ENCODE results near the gene TNXB.

TNXB gene

DNA sequence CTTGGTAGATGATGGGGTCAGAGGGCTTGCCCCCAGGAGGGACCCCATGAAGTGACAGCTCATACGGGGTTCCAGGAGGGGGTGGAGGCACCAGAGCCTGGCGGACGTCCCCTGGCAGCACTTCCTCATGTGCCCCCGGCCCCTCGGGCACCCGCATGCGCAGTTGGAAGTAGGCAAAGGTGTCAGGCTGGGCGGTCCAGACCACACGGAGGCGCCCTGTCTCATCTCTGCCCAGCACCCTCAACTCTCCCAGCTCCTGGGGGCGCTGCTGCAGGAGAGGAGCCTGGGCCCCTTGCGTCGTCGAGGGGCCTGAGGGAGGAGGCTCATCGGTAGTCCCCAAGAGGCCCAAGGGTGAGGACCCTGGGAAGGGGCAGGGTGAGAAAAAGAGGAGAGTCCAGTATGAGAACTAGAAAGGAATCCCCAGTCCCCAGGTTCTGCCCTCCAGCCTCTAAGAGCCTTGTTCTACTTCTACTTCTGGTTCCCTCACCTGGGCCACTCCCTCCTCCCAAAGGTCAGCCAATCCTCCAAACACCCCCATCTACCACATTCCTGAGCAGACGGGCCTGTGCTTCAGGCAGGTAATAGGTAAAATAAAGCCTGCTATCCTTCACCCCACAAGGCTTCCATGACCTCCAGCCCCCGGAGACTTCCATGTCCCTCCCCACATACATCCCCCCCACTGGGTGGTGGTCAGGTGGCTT lies 23.2 kb downstream of the TNXB start:
- H2BK5ac ChIP-seq (ENCODE audit: low read depth, low read length, poor library complexity, severe bottlenecking): no peak overlapping the region
- H3K14ac ChIP-seq (ENCODE audit: low read length in 2 of 2): peak overlapping the region in 1 of 2 experiments; percentile 41
- H3K27ac ChIP-seq (ENCODE audit: low read length, poor library complexity, severe bottlenecking): no peak overlapping the region
- no peaks in the 10 kb centered on the region for H3K9me3 ChIP-seq (ENCODE audit: control insufficient read depth, low read length)
- H3K79me1 ChIP-seq (replicated peaks; ENCODE audit: low read length, poor library complexity, severe bottlenecking): no peaks in the 10 kb centered on the region
- H3K4me2 ChIP-seq (ENCODE audit: low read length, poor library complexity, severe bottlenecking): no peak overlapping the region
- no peak for DNase-seq
- H4K91ac ChIP-seq (ENCODE audit: low read length): no peak overlapping the region
- H2BK12ac ChIP-seq (ENCODE audit: low read length in 2 of 2): peak overlapping the region; percentile 59 to 96
- H2BK15ac ChIP-seq (ENCODE audit: low read depth, poor library complexity, severe bottlenecking): peak overlapping the region; percentile 44
- H2AK5ac ChIP-seq (ENCODE audit: low read length, severe bottlenecking): no peak overlapping the region
- no peak overlapping the region for H4K8ac ChIP-seq (ENCODE audit: low read length)
- peaks cover 0 to 77% of the 10 kb centered on the region in 2 experiments for H3K27me3 ChIP-seq (ENCODE audit: control insufficient read depth in 1 of 2, insufficient read depth in 1 of 2, low read length in 2 of 2)
- H3K9ac ChIP-seq (ENCODE audit: low read length): no peak overlapping the region
- 90% methylated on average over 16 of the region's 17 CpGs for WGBS
- H3K18ac ChIP-seq (ENCODE audit: low read depth in 1 of 2, low read length in 2 of 2): peak overlapping the region in 1 of 2 experiments; percentile 63
- H3K4me1 ChIP-seq (ENCODE audit: control insufficient read depth, insufficient read depth, low read depth, low read length): peaks cover 35% of the 10 kb centered on the region
- H3K4ac ChIP-seq (ENCODE audit: low read depth in 1 of 2, low read length in 2 of 2): no peak overlapping the region
- H3K23ac ChIP-seq (ENCODE audit: low read length in 2 of 2): no peak overlapping the region
- H2AFZ ChIP-seq (ENCODE audit: low read depth, low read length): no peak overlapping the region
- peaks cover 0 to 78% of the 10 kb centered on the region in 2 experiments for H3K36me3 ChIP-seq (ENCODE audit: control insufficient read depth in 1 of 2, insufficient read depth in 2 of 2, low read depth in 1 of 2, low read length in 2 of 2)
- no peak overlapping the region for H2BK120ac ChIP-seq (ENCODE audit: low read depth, low read length)
- H3K4me3 ChIP-seq (ENCODE audit: insufficient read depth in 1 of 2, low read depth in 1 of 2, low read length in 2 of 2): no peak overlapping the region

DNA sequence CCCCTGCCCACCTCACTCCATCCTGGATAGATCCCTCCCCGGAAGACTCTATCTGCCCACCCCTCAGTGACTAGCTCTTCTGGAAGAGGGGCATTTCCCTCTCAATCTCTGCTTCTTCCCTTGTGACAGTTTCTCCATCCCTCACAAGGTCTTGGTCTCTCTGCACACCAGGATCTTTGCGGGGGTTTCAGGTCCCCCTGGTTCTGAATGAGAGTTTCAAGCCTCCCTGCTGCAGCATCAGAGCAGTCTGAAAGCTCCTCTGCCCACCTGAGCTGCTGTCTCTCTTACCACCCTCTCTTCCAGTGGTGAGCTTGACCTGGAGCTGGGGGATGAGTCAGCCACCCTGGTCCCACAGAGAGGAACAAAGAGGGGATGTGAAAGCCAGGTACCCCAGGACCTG lies 24.4 kb downstream of the TNXB start:
- peak overlapping the region; percentile 9 for H3K9ac ChIP-seq (ENCODE audit: low read length)
- DNase-seq: no peak
- WGBS: 100% methylated on average over 2 of the region's 2 CpGs
- no peak overlapping the region for H2BK120ac ChIP-seq (ENCODE audit: low read depth, low read length)
- H4K8ac ChIP-seq (ENCODE audit: low read length): no peak overlapping the region
- peaks cover 40% of the 10 kb centered on the region for H3K4me1 ChIP-seq (ENCODE audit: control insufficient read depth, insufficient read depth, low read depth, low read length)
- H3K18ac ChIP-seq (ENCODE audit: low read depth in 1 of 2, low read length in 2 of 2): no peak overlapping the region
- H2BK15ac ChIP-seq (ENCODE audit: low read depth, poor library complexity, severe bottlenecking): no peak overlapping the region
- no peak overlapping the region for H3K23ac ChIP-seq (ENCODE audit: low read length in 2 of 2)
- H3K9me3 ChIP-seq (ENCODE audit: control insufficient read depth, low read length): no peaks in the 10 kb centered on the region
- H2AK5ac ChIP-seq (ENCODE audit: low read length, severe bottlenecking): no peak overlapping the region
- H2BK5ac ChIP-seq (ENCODE audit: low read depth, low read length, poor library complexity, severe bottlenecking): no peak overlapping the region
- H4K91ac ChIP-seq (ENCODE audit: low read length): no peak overlapping the region
- H3K27ac ChIP-seq (ENCODE audit: low read length, poor library complexity, severe bottlenecking): no peak overlapping the region
- H3K4me3 ChIP-seq (ENCODE audit: insufficient read depth in 1 of 2, low read depth in 1 of 2, low read length in 2 of 2): no peak overlapping the region
- no peak overlapping the region for H3K14ac ChIP-seq (ENCODE audit: low read length in 2 of 2)
- H3K79me1 ChIP-seq (replicated peaks; ENCODE audit: low read length, poor library complexity, severe bottlenecking): no peaks in the 10 kb centered on the region
- peaks cover 0 to 67% of the 10 kb centered on the region in 2 experiments for H3K27me3 ChIP-seq (ENCODE audit: control insufficient read depth in 1 of 2, insufficient read depth in 1 of 2, low read length in 2 of 2)
- H3K4me2 ChIP-seq (ENCODE audit: low read length, poor library complexity, severe bottlenecking): no peak overlapping the region
- peak overlapping the region in 1 of 2 experiments; percentile 63 for H2BK12ac ChIP-seq (ENCODE audit: low read length in 2 of 2)
- H2AFZ ChIP-seq (ENCODE audit: low read depth, low read length): no peak overlapping the region
- no peak overlapping the region for H3K4ac ChIP-seq (ENCODE audit: low read depth in 1 of 2, low read length in 2 of 2)
- peaks cover 0 to 76% of the 10 kb centered on the region in 2 experiments for H3K36me3 ChIP-seq (ENCODE audit: control insufficient read depth in 1 of 2, insufficient read depth in 2 of 2, low read depth in 1 of 2, low read length in 2 of 2)

DNA sequence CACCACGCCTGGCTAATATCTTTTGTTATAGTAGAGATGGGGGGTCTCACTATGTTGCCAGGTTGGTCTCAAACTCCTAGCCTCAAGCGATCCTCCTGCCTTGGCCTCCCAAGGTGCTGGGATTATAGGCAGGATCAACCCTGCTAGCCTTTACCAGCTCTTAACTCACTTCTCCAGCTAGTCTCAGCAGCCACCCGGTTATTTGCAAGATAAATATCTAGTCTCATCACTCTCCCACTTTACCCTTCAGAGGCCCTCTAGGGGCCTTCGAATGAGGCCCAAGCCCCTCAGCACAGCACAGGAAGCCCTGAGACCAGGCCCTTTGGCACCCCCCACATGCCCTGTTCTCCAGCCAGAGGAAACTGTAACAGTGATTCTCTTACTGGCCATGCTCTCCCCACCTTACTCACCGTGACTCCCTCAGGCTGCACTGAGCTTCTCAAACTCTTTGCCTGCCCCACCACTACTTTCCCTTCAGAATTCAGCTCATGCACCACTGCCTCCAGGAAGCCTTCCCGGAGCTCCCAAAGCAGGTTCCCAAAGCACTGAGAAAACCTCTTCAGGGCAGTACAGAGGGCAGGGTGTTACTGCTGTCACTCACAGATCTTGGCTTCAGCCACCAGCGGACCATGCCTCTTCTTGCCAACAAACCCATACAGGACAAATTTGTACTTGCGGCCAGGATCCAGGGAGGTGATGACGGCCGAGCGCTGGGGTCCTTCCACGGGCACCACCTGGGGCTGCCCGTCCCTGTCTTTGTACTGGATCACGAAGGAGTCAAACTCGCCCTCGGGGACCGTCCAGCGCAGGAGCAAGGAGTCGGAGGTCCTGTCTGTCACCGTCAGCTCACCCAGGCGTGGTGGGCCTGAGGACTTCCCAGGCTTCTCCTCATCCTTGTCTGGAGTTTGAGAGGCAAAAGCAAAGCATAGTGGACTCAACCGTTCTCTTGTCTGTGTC lies 25.0 kb downstream of the TNXB start:
- Histone ChIP-seq H3K36me3 (ENCODE audit: control insufficient read depth in 1 of 2, insufficient read depth in 2 of 2, low read depth in 1 of 2, low read length in 2 of 2) (peaks cover 0 to 75% of the 10 kb centered on the region in 2 experiments), H3K9ac (ENCODE audit: low read length) (peak overlapping the region; percentile 78), H3K4ac (ENCODE audit: low read depth in 1 of 2, low read length in 2 of 2) (no peak overlapping the region), H2AK5ac (ENCODE audit: low read length, severe bottlenecking) (no peak overlapping the region), H3K4me1 (ENCODE audit: control insufficient read depth, insufficient read depth, low read depth, low read length) (peaks cover 46% of the 10 kb centered on the region), H3K4me2 (ENCODE audit: low read length, poor library complexity, severe bottlenecking) (no peak overlapping the region), H4K91ac (ENCODE audit: low read length) (peak overlapping the region; percentile 5), H3K79me1 (replicated peaks; ENCODE audit: low read length, poor library complexity, severe bottlenecking) (no peaks in the 10 kb centered on the region), H4K8ac (ENCODE audit: low read length) (no peak overlapping the region), H2BK15ac (ENCODE audit: low read depth, poor library complexity, severe bottlenecking) (no peak overlapping the region), H2BK5ac (ENCODE audit: low read depth, low read length, poor library complexity, severe bottlenecking) (no peak overlapping the region), H3K27me3 (ENCODE audit: control insufficient read depth in 1 of 2, insufficient read depth in 1 of 2, low read length in 2 of 2) (peaks cover 0 to 65% of the 10 kb centered on the region in 2 experiments), H3K27ac (ENCODE audit: low read length, poor library complexity, severe bottlenecking) (no peak overlapping the region), H2BK12ac (ENCODE audit: low read length in 2 of 2) (peak overlapping the region in 1 of 2 experiments; percentile 70), H3K14ac (ENCODE audit: low read length in 2 of 2) (no peak overlapping the region), H3K4me3 (ENCODE audit: insufficient read depth in 1 of 2, low read depth in 1 of 2, low read length in 2 of 2) (no peak overlapping the region), H3K23ac (ENCODE audit: low read length in 2 of 2) (no peak overlapping the region), H3K9me3 (ENCODE audit: control insufficient read depth, low read length) (no peaks in the 10 kb centered on the region), H2AFZ (ENCODE audit: low read depth, low read length) (no peak overlapping the region), H2BK120ac (ENCODE audit: low read depth, low read length) (no peak overlapping the region), H3K18ac (ENCODE audit: low read depth in 1 of 2, low read length in 2 of 2) (no peak overlapping the region)
- WGBS: 94% methylated on average over 22 of the region's 22 CpGs
- no peak for DNase-seq

DNA sequence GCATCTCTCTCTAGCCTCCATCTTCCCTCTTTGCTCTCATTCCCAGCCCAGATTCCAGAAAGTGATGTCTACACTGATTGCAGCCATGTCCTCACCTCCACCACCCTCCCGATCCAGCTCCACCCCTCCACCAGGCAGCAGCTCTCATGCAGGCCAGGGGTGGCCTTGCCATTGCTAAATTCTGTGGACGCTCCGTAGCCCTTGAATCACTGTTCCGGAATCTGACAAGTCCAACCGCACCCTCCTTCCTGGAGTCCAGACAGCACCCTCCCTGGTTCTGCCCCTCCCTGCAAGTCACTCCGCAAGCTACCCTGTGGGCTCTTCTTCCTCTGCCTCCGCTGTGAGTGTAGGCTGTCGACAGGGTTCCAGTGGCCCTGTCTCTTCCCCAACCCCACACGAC lies 26.2 kb downstream of the TNXB start:
- Histone ChIP-seq H3K4me3 (ENCODE audit: insufficient read depth in 1 of 2, low read depth in 1 of 2, low read length in 2 of 2) (no peak overlapping the region), H4K91ac (ENCODE audit: low read length) (no peak overlapping the region), H3K4ac (ENCODE audit: low read depth in 1 of 2, low read length in 2 of 2) (peak overlapping the region in 1 of 2 experiments; percentile 31), H2AFZ (ENCODE audit: low read depth, low read length) (no peak overlapping the region), H2BK120ac (ENCODE audit: low read depth, low read length) (no peak overlapping the region), H3K27ac (ENCODE audit: low read length, poor library complexity, severe bottlenecking) (no peak overlapping the region), H3K18ac (ENCODE audit: low read depth in 1 of 2, low read length in 2 of 2) (peak overlapping the region in 1 of 2 experiments; percentile 18), H2BK5ac (ENCODE audit: low read depth, low read length, poor library complexity, severe bottlenecking) (no peak overlapping the region), H3K14ac (ENCODE audit: low read length in 2 of 2) (no peak overlapping the region), H2BK15ac (ENCODE audit: low read depth, poor library complexity, severe bottlenecking) (no peak overlapping the region), H3K27me3 (ENCODE audit: control insufficient read depth in 1 of 2, insufficient read depth in 1 of 2, low read length in 2 of 2) (peaks cover 0 to 57% of the 10 kb centered on the region in 2 experiments), H2AK5ac (ENCODE audit: low read length, severe bottlenecking) (no peak overlapping the region), H3K9ac (ENCODE audit: low read length) (peak overlapping the region; percentile 78), H3K9me3 (ENCODE audit: control insufficient read depth, low read length) (no peaks in the 10 kb centered on the region), H3K23ac (ENCODE audit: low read length in 2 of 2) (no peak overlapping the region), H3K36me3 (ENCODE audit: control insufficient read depth in 1 of 2, insufficient read depth in 2 of 2, low read depth in 1 of 2, low read length in 2 of 2) (peaks cover 0 to 73% of the 10 kb centered on the region in 2 experiments), H3K4me1 (ENCODE audit: control insufficient read depth, insufficient read depth, low read depth, low read length) (peaks cover 49% of the 10 kb centered on the region), H3K79me1 (replicated peaks; ENCODE audit: low read length, poor library complexity, severe bottlenecking) (no peaks in the 10 kb centered on the region), H4K8ac (ENCODE audit: low read length) (no peak overlapping the region), H2BK12ac (ENCODE audit: low read length in 2 of 2) (peak overlapping the region; percentile 30 to 48), H3K4me2 (ENCODE audit: low read length, poor library complexity, severe bottlenecking) (no peak overlapping the region)
- 82% methylated on average over 6 of the region's 9 CpGs for WGBS
- DNase-seq: no peak

Measured in mesenchymal stem cell (in vitro differentiated cells and primary cell).